Stimulated activated CD8-positive, alpha-beta memory T cell treated with anti-CD3 and anti-CD28 coated beads, Interleukin-7, amount 100 ng/mL, for 4 hours (primary cell): ENCODE measurements around the gene SPOCK3.
"Not testable (repeated sequence)": the region's sequence is repeated elsewhere in the genome, so short reads cannot be mapped to it uniquely, and the experiment has no call there.

ENCODE experiments used
- DNase-seq, 2 donors: peaks; one replicate each; pipeline ENCODE4 v3.0.0-alpha.2; 2020; ENCODE audit warnings: low read depth in 2 of 2

The SPOCK3 gene

GRCh38 chr4:167035390-167035789 is 198.9 kb downstream of the SPOCK3 start:
- DNase-seq: no peak

- DNase-seq: no peak
Measured at GRCh38 chr4:167034983-167035382, 199.3 kb downstream of the SPOCK3 start.

- DNase-seq: no peak
Measured at GRCh38 chr4:167032871-167033270, 201.4 kb downstream of the SPOCK3 start.

- no peak for DNase-seq
Measured at GRCh38 chr4:167031534-167032156, 202.6 kb downstream of the SPOCK3 start.

GRCh38 chr4:167028976-167029375 is 205.3 kb downstream of the SPOCK3 start:
- no peak for DNase-seq

- DNase-seq: no peak
Measured at GRCh38 chr4:167025670-167026069, 208.6 kb downstream of the SPOCK3 start.

GRCh38 chr4:167023364-167023925 is 210.8 kb downstream of the SPOCK3 start:
- DNase-seq: no peak

- DNase-seq: peak in 1 of 2 donors; percentile 3
Measured at GRCh38 chr4:167021545-167022155, 212.6 kb downstream of the SPOCK3 start.

- DNase-seq: no peak
Measured at GRCh38 chr4:167020410-167020809, 213.9 kb downstream of the SPOCK3 start.

- DNase-seq: no peak
Measured at GRCh38 chr4:167014944-167015343, 219.3 kb downstream of the SPOCK3 start.

- no peak for DNase-seq
Measured at GRCh38 chr4:167003326-167003725, 231.0 kb downstream of the SPOCK3 start.

GRCh38 chr4:167000141-167000852 is 234.0 kb downstream of the SPOCK3 start:
- no peak for DNase-seq

- DNase-seq: no peak
Measured at GRCh38 chr4:166996216-166996615, 238.1 kb downstream of the SPOCK3 start.

GRCh38 chr4:166994686-166995085 is 239.6 kb downstream of the SPOCK3 start:
- no peak for DNase-seq

GRCh38 chr4:166991006-166991561 is 243.2 kb downstream of the SPOCK3 start:
- no peak for DNase-seq

GRCh38 chr4:166989886-166990285 is 244.4 kb downstream of the SPOCK3 start:
- DNase-seq: no peak

- no peak for DNase-seq
Measured at GRCh38 chr4:166987026-166987425, 247.3 kb downstream of the SPOCK3 start.

- no peak for DNase-seq
Measured at GRCh38 chr4:166981847-166982246, 252.4 kb downstream of the SPOCK3 start.

GRCh38 chr4:166980419-166980818 is 253.9 kb downstream of the SPOCK3 start:
- DNase-seq: no peak

- no peak for DNase-seq
Measured at GRCh38 chr4:166977596-166977995, 256.7 kb downstream of the SPOCK3 start.

GRCh38 chr4:166972071-166972470 is 262.2 kb downstream of the SPOCK3 start:
- DNase-seq: no peak

GRCh38 chr4:166968219-166968618 is 266.1 kb downstream of the SPOCK3 start:
- DNase-seq: not testable (repeated sequence)
